ENCODE measurements around the gene METTL26.
A peak's percentile ranks its signal among the peaks of the same experiment; 100 is the strongest.

The METTL26 gene

DNA sequence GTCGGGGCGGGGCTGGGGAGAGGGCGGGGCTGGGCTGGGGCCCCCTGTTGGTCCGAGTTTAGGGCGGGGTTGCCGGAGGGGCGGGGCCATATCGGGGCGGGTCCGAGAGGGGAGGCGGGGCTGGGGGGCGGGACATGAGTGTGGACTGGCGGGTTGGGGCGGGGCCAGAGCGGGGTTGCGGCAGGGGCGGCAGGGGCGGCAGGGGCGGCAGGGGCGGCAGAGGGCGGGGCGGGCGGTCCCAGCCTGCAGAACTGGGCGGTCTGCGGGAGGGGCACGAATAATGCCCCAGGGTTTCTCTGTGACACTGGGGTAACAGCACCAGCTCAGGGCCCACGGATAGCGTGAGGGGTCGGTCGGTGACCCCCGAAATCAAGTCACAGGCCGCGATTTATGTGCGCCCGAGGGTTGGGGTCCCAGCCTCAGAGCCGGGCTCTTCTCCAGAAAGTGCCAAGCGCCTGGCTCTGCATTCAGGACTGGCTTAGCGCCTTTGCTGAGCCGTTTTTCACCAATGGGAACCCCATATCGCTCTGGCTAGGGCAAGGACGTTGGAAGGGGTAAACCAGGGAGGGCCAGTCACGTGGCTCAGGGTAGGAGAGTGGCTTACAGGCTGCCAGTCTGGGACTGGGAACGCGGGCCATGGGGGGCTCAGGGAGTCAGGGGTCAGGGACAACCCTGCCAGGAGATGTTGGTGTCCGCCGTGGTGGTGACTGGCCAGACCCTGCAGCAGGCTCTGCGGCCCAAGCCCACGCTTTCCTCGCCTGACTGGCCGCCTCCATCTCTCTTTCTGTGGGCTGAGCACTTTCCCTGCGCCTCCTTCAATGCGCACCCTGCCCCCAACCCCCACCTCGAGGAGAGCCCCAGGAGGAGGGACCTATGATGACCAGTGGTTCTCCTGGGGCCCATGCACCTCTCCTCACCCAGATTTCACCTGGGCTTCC lies 1.2 kb upstream of the METTL26 start:
- peak; percentile 83 for DNase-seq

- DNase-seq = no peak
Measured at GRCh38 chr16:635573-636205, 416 bp downstream of the METTL26 start.

- DNase-seq = no peak
Measured at GRCh38 chr16:634996-635395, 1.1 kb downstream of the METTL26 start.

- DNase-seq = no peak
Measured at GRCh38 chr16:634051-634670, 1.9 kb downstream of the METTL26 start.

DNA sequence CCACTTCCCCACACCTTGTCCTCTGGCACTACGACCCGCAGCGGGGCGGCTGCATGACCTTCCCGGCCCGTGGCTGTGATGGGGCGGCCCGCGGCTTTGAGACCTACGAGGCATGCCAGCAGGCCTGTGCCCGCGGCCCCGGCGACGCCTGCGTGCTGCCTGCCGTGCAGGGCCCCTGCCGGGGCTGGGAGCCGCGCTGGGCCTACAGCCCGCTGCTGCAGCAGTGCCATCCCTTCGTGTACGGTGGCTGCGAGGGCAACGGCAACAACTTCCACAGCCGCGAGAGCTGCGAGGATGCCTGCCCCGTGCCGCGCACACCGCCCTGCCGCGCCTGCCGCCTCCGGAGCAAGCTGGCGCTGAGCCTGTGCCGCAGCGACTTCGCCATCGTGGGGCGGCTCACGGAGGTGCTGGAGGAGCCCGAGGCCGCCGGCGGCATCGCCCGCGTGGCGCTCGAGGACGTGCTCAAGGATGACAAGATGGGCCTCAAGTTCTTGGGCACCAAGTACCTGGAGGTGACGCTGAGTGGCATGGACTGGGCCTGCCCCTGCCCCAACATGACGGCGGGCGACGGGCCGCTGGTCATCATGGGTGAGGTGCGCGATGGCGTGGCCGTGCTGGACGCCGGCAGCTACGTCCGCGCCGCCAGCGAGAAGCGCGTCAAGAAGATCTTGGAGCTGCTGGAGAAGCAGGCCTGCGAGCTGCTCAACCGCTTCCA lies 2.6 kb downstream of the METTL26 start:
- no peak for DNase-seq

DNA sequence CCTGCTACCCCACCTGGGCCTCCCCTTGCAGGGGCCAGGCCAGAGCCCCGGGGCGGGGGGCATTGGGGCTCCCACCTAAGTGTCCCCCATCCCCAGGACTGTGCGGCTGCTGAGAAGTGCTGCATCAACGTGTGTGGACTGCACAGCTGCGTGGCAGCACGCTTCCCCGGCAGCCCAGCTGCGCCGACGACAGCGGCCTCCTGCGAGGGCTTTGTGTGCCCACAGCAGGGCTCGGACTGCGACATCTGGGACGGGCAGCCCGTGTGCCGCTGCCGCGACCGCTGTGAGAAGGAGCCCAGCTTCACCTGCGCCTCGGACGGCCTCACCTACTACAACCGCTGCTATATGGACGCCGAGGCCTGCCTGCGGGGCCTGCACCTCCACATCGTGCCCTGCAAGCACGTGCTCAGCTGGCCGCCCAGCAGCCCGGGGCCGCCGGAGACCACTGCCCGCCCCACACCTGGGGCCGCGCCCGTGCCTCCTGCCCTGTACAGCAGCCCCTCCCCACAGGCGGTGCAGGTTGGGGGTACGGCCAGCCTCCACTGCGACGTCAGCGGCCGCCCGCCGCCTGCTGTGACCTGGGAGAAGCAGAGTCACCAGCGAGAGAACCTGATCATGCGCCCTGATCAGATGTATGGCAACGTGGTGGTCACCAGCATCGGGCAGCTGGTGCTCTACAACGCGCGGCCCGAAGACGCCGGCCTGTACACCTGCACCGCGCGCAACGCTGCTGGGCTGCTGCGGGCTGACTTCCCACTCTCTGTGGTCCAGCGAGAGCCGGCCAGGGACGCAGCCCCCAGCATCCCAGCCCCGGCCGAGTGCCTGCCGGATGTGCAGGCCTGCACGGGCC lies 3.4 kb downstream of the METTL26 start:
- no peak for DNase-seq

DNA sequence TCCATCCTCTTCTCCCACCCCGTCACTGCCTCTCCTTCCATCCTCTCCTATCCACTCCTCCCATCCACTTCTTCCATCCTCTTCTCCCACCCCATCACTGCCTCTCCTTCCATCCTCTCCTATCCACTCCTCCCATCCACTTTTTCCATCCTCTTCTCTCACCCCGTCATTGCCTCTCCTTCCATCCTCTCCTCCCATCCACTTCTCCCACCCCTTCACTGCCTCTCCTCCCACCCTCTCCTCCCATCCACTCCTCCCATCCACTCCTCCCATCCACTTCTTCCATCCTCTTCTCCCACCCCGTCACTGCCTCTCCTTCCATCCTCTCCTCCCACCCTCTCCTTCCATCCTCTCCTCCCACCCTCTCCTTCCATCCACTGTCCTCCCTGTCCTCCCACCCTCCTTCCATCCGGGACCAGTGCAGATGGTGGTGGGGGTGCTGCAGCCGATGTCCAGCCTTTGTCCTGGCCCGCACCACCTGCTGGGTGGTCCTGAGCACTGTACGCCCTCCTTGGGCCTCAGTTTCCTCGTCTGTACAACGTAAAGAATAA lies 4.2 kb downstream of the METTL26 start:
- DNase-seq = no peak

GRCh38 chr16:630815-631405 lies 5.2 kb downstream of the METTL26 start, which contains the start of gene WFIKKN1:
Gene WFIKKN1, plus strand, starts transcription at chr16:630985. Its CDS starts 269 bp downstream, at chr16:631254.
- DNase-seq = no peak

- DNase-seq = no peak
Measured at GRCh38 chr16:630249-630814, 5.8 kb downstream of the METTL26 start.

GRCh38 chr16:629833-630248 lies 6.3 kb downstream of the METTL26 start:
- DNase-seq = no peak

- DNase-seq = no peak
Measured at GRCh38 chr16:629185-629832, 6.8 kb downstream of the METTL26 start.

GRCh38 chr16:628321-629061 lies 7.6 kb downstream of the METTL26 start:
- DNase-seq = no peak

GRCh38 chr16:627454-628239 lies 8.5 kb downstream of the METTL26 start:
- no peak for DNase-seq

DNA sequence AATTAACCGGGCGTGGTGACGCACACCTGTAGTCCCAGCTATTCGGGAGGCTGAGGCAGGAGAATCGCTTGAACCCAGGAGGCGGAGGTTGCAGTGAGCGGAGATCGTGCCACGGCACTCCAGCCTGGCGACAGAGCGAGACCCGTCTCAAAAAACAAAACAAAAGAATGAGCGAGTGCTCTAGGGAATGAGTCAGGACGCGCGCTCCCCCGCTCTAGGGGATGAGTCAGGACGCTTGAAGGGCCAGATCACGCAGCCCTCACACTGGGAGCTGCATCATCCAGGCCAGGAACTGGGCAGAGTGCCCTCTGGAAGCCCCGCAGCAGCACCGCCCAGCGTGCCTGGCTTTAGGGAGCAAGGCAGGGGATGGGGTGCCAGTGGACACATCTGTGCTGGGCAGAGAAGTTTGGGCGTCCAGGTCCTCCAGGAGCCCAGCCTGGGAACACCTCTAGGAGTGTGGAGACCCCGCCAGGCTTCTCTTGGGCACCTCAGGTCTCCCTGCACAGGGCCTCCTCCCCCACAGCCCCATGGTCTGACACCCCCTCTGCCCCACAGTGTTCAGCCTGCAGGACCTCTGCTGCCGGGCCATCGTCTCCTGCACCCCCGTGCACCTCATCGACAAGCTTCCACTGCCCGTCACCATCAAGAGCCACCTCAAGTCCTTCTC lies 9.2 kb downstream of the METTL26 start:
- DNase-seq = no peak

- no peak for DNase-seq
Measured at GRCh38 chr16:625977-626765, 9.9 kb downstream of the METTL26 start.

- DNase-seq = no peak
Measured at GRCh38 chr16:625117-625976, 10.8 kb downstream of the METTL26 start.
